Neural cell (in vitro differentiated cells): ENCODE results near the gene MILR1.

Experiments
- CTCF ChIP-seq: fragments of 450-650 bp; IDR thresholded peaks from 2 replicates; pipeline ENCODE4 v1.5.1; 2014; ENCODE audit warnings: antibody characterized with exemption, mild to moderate bottlenecking, moderate library complexity; ENCODE audit not compliant: poor library complexity, severe bottlenecking
- POLR2AphosphoS5 ChIP-seq: IDR thresholded peaks from 2 replicates; pipeline ENCODE4 v1.6.1; 2012

GRCh38 chr17:64502021-64502420, 53.1 kb downstream of the MILR1 start:
- TF ChIP-seq POLR2AphosphoS5 (no peak), CTCF (no peak)
